Activated CD4-positive, alpha-beta T cell treated with anti-CD3 and anti-CD28 coated beads, Interleukin-2, Interleukin-4, amounts not matched to agents 100 ng/mL and 50 ng/mL, durations not matched to agents 16 hours and 8 hours (primary cell): ENCODE data around the gene IL22RA2.
"Not testable (repeated sequence)": the region's sequence is repeated elsewhere in the genome, so short reads cannot be mapped to it uniquely, and the experiment has no call there.

Source experiments
- DNase-seq: peaks from one replicate; pipeline ENCODE4 v3.0.0-alpha.2; 2020; ENCODE audit warnings: low spot score

IL22RA2 gene

DNA sequence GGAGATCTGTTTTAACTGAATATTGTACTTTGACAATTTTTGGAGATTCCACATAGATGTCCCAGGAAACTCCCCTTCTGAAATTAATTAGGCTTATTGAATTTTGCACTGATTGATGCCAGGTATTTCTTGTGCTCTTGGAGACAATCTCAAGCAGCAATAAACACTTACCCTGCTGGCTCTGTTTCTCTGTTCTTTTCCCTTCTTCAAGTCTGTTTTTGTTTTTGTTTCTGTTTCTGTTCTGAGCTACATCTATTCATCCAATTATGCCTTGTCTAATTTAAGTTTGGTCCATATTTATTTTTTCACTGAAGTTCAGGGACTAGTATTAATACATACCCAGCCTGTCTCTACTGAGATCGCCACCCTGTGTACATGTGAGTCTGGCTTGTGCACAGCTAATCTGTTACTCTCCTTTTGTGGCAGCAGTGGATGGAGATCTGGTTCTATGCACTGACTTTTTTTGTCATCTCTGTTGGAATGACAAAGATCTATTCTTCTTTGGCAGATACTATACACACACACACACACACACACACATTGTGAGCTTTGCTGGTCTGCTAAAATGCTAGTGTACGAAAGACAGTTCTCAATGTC lies 51.9 kb downstream of the IL22RA2 start:
- DNase-seq: no peak

GRCh38 chr6:137120748-137121147 lies 52.7 kb downstream of the IL22RA2 start:
- DNase-seq: no peak

DNA sequence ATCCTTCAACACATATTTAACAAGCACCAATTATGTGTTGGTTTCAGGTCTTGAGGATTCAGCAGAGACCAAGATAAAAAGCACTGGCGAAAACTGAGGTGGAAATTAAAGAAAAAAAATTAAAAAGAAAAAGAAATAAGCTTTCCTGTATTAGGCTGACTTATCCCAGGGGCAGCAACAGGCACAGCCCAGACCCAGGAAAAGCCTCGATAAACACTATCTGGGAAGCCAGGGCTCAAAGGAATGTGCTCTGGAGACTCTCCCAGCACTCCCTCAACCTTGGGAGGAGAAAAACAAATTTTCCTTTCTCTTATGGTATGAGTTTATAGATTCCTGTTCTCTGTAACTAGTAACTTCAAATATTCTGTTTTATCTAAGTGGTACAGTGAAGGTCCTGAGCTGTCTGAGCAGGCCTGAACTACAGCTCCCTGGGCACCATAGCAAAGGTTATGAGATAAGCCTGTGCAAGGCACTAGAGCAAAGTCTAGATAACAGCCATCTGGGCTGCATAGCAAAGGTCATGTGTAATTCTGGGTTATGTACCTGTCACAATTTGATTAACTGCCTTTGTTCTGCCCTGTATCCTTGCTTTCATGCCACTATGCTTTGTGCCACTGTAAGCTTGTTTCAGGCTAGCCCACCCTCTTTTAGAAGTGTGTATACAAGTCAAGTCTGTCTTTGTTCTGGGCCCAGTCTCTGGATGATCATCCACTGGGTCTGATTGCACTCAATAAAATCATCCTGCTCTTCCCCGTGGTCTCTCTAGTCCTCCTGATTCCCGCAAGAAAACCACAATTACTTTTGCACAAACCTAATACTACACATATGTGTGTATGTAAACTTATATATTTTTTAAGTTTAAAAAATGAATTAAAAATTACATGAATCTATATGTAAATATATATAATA lies 54.0 kb downstream of the IL22RA2 start:
- DNase-seq: no peak

- no peak for DNase-seq
Measured at GRCh38 chr6:137117581-137117980, 55.9 kb downstream of the IL22RA2 start.

DNA sequence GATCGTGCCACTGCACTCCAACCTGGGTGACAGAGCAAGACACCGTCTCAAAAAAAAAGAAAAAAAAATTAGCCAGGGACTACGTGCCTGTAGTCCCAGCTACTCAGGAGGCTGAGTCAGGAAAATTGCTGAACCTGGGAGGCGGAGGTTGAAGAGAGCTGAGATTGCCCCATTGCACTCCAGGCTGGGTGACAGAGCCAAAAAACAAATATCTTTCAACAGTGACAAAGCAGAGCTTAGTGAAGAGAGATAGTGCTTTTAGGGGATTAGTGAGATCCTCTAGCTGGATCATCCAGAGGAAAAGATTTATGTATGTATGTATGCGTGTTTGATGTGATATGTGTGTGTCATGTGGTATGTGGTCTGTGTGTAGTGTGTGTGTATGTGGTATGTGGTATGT lies 56.6 kb downstream of the IL22RA2 start:
- DNase-seq: no peak

DNA sequence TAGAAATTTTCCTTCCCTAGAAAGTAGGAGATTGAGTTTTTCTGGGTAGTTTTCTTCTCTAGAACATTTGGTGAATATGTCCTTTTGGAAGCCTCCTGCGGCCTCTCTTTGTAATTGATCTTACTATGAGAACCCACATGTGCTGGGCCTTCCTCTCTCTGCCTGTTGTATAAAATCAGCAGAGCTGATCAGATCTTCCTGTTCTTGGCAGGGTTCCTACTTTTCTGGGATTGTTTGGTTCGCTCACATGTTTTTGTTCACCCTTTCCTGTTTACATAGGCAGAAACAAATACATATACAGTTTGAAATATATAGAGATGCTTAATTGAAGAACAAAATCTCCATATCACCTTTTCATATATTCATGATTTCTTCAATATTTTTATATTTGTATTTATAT lies 57.8 kb downstream of the IL22RA2 start:
- DNase-seq: no peak

GRCh38 chr6:137112067-137112355 lies 61.4 kb downstream of the IL22RA2 start:
- DNase-seq: no peak

- DNase-seq: no peak
Measured at GRCh38 chr6:137111296-137112066, 62.0 kb downstream of the IL22RA2 start.

DNA sequence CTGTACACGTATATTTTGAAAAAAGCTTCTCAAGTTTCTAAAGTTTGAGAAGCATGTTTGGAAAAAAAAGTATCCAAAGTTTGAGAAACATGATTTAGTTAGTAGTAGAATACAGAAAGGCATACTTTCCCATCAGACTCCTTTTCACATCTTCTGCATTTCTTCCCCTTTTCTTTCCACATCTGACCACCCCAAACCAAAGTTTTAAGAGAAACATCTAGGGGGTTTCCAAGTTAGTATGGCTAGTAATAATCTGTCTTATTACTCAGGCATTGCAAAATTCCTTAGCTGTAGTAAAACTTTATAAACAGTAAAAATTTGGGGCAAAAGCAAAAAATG lies 65.7 kb downstream of the IL22RA2 start:
- no peak for DNase-seq

GRCh38 chr6:137107047-137107766 lies 66.2 kb downstream of the IL22RA2 start:
- DNase-seq: not testable (repeated sequence)

DNA sequence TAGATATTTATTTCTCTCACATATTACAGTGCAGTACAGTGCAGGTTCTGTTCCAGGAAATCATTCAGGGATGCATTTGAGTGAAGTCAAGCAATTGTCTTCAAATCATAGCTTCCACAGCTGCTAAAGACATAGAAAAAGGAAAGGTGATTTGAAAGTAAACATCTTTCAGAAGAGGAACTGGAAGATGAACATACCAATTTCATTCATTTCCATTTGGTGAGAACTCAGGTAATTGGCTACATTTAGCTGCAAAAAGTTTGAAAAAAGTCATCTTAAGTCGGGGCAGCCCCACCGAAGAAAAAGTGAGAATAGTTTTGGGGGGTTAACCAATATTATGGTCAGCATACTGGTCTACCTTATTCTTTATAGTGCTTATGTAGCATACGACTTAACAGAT lies 67.3 kb downstream of the IL22RA2 start:
- DNase-seq: no peak

- no peak for DNase-seq
Measured at GRCh38 chr6:137105375-137105774, 68.1 kb downstream of the IL22RA2 start.

- DNase-seq: no peak
Measured at GRCh38 chr6:137104926-137105325, 68.5 kb downstream of the IL22RA2 start.

DNA sequence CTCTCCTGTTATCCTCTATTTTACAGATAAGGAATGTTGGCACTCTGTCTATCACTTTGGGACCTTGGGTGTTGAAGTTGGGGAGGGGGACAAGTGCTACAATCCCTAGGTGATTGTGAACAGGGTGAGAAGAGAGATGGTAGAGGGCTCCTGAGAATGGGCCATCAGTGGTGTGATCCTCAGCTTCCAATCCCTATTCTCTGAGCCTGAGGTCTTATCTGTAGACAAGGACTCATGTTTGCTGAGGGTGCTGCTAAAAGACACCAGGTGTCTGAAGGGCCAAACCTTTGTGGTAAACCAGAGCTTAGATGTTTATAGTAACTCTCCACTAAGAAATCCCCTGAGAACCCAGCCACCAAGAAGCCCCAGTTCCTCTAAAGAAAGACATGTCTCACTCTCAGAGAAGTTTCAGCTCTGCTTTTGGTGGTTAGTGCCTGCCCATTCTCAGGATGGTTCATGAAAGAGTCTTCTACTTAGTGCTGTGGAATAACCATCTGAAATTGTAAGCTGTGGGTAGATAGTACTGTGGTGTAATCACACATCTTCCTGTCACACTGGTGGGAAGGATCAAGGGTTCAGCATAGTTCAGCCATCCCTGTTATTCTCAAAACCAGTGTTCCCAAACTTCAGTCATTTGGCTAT lies 70.5 kb downstream of the IL22RA2 start:
- peak; percentile 23 for DNase-seq

- no peak for DNase-seq
Measured at GRCh38 chr6:137102050-137102848, 71.2 kb downstream of the IL22RA2 start.

DNA sequence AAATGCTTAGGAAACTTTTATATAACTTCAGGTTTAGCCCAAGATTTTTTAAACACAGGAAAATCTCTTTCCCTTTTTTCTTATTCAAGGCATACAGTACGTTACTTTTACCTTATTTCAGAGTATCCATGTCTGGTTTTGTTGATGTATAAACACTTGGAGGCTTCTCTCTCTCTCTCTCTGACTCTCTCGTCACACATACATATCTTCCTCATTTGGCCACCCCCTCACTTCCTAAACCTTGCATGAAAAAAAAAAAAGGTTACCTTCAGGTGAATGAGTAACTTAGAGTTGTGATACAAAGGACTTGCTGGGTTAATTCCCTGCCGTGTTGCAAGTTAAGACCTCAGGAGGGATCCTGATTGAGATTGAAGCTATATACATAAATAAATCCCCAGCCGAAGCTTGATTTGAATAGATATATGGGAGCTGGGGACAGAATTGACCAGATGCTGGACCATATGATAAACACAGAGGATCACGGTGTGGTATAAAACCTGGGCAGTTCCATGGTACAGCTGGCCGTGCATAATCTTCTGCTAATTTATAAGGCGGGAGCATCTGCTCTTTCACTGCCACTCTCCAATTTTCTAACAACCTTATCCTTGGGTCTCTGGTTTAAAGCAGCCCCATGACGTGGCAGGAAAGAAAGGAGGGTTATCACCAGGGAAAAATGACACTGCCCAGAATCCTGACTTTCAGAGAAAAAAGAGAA lies 73.6 kb downstream of the IL22RA2 start:
- DNase-seq: no peak

DNA sequence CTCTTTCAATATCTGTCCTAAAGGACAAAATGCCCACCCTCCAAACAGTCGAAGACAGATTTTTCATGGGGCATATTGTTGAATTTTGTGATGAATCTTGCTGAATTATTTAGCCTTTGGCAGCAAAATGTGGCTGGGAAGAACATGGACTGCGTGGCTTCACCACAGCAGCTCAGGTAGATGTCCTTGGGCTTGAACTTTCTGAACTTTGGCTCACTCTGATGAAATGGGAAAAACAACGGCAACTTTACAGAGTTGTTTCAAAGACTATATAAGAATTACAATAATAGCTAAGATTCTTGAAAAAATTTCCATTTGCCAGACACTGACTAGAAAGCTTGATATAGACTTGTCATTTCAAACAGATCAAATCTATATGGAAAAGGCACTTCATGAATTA lies 75.9 kb downstream of the IL22RA2 start:
- no peak for DNase-seq

- DNase-seq: no peak
Measured at GRCh38 chr6:137097057-137097456, 76.4 kb downstream of the IL22RA2 start.

GRCh38 chr6:137095651-137096238 lies 77.7 kb downstream of the IL22RA2 start:
- no peak for DNase-seq

DNA sequence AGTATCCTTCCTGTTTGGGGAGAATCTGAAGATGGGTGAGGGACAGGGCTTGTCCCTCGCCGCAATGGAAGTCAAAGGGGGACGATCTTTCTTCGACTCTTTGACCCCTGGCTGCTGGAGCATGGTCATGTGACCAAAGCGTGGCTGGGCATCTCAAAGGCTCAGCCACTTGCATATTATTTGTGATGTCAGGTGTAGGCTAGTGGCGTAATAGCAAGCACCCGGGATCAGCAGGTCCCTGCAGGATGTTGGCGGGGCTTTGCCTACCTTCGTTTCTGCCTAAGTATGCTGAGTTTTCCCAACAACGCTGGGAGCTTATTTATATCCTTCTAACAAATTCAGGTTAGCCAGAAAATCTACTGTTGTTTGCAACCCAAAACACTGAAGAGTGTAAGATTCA lies 78.4 kb downstream of the IL22RA2 start:
- DNase-seq: no peak
